T-helper 2 cell treated with Interferon-gamma antibody and Interleukin-4, amounts not matched to agents 100 ng/mL and 5 ng/mL, for 36 hours (primary cell): ENCODE measurements around the gene BBX. TPM values are rescaled to one million over a fixed set of nuclear protein-coding genes. Genes with fewer than 3 reads are reported as not detected.
"Not testable (repeated sequence)": the region's sequence is repeated elsewhere in the genome, so short reads cannot be mapped to it uniquely, and the experiment has no call there.

ENCODE experiments used
- intact Hi-C: fragments of 100-400 bp; cut with micrococcal nuclease; formaldehyde crosslinking; loops from one replicate; pipeline ENCODE4 v1.15.1; 2023
- total RNA-seq: library from RNA; stranded (reverse); gene quantifications from 2 replicates; pipeline ENCODE4 v1.2.3, GENCODE V29; 2022

Gene BBX
- total RNA-seq, 1 donor from 2014 or later, result 28.0 TPM

- intact Hi-C loops, result no loop called here
These were observed 311.1 kb downstream of the BBX start for GRCh38 chr3:107833722-107834416.

GRCh38 chr3:107835001-107835400 lies 312.2 kb downstream of the BBX start:
- intact Hi-C loops, result not testable (repeated sequence)

- intact Hi-C loops, result no loop called here
These were observed 315.3 kb downstream of the BBX start for GRCh38 chr3:107837895-107838612.

- intact Hi-C loops, result no loop called here
These were observed 319.1 kb downstream of the BBX start for GRCh38 chr3:107841831-107842230.

- intact Hi-C loops, result no loop called here
These were observed 320.2 kb downstream of the BBX start for GRCh38 chr3:107842940-107843339.

GRCh38 chr3:107845380-107846278 lies 322.9 kb downstream of the BBX start:
- intact Hi-C loops, result loop anchor here (2.0 to 5.0 kb wide), 2 partner anchors 169 to 608 kb away; no protein-coding TSS in a partner anchor

- intact Hi-C loops, result loop anchor here (2.0 to 5.0 kb wide), 2 partner anchors 170 to 609 kb away; no protein-coding TSS in a partner anchor
These were observed 323.6 kb downstream of the BBX start for GRCh38 chr3:107846279-107846852.

GRCh38 chr3:107847791-107848190 lies 325.0 kb downstream of the BBX start:
- intact Hi-C loops, result loop anchor here (2.0 to 5.0 kb wide), 2 partner anchors 171 to 610 kb away; no protein-coding TSS in a partner anchor

GRCh38 chr3:107848351-107848915 lies 325.7 kb downstream of the BBX start:
- intact Hi-C loops, result loop anchor here (5.0 kb wide), 1 partner anchor 611 kb away; no protein-coding TSS in a partner anchor

GRCh38 chr3:107850681-107851080 lies 327.9 kb downstream of the BBX start:
- intact Hi-C loops, result no loop called here

- intact Hi-C loops, result no loop called here
These were observed 331.1 kb downstream of the BBX start for GRCh38 chr3:107853821-107854220.

- intact Hi-C loops, result no loop called here
These were observed 332.0 kb downstream of the BBX start for GRCh38 chr3:107854733-107855132.

GRCh38 chr3:107855710-107856109 lies 332.9 kb downstream of the BBX start:
- intact Hi-C loops, result no loop called here

- intact Hi-C loops, result no loop called here
These were observed 335.1 kb downstream of the BBX start for GRCh38 chr3:107857854-107858253.

GRCh38 chr3:107858876-107859275 lies 336.1 kb downstream of the BBX start:
- intact Hi-C loops, result no loop called here

Other genes starting within 250 kb of the BBX start
- gene CCDC54, start 145.5 kb upstream of the BBX start, total RNA-seq, result not detected in 2 replicates